Measurements from ENCODE around the gene BTBD8.
"Not testable (repeated sequence)": the region's sequence is repeated elsewhere in the genome, so short reads cannot be mapped to it uniquely, and the experiment has no call there.

The BTBD8 gene

GRCh38 chr1:92080128-92080985 lies at the start of gene BTBD8:
BTBD8 (plus strand) TSS chr1:92080345; CDS start chr1:92080572, 227 bp downstream.
- peak; percentile 78 to 86 for DNase-seq

- DNase-seq = no peak
Measured at GRCh38 chr1:92030656-92031107, 49.5 kb upstream of the BTBD8 start.

- no peak for DNase-seq
Measured at GRCh38 chr1:92031281-92032110, 48.6 kb upstream of the BTBD8 start.

GRCh38 chr1:92037400-92037799 lies 42.7 kb upstream of the BTBD8 start:
- DNase-seq = no peak

- no peak for DNase-seq
Measured at GRCh38 chr1:92038695-92039346, 41.3 kb upstream of the BTBD8 start.

- DNase-seq = no peak
Measured at GRCh38 chr1:92040971-92041370, 39.2 kb upstream of the BTBD8 start.

GRCh38 chr1:92043621-92044020 lies 36.5 kb upstream of the BTBD8 start:
- DNase-seq = no peak

GRCh38 chr1:92045766-92046495 lies 34.2 kb upstream of the BTBD8 start:
- DNase-seq = no peak

- no peak for DNase-seq
Measured at GRCh38 chr1:92051948-92052347, 28.2 kb upstream of the BTBD8 start.

- no peak for DNase-seq
Measured at GRCh38 chr1:92065042-92065441, 15.1 kb upstream of the BTBD8 start.

- DNase-seq = no peak
Measured at GRCh38 chr1:92066321-92066720, 13.8 kb upstream of the BTBD8 start.

- no peak for DNase-seq
Measured at GRCh38 chr1:92070892-92071291, 9.3 kb upstream of the BTBD8 start.

GRCh38 chr1:92074446-92074845 lies 5.7 kb upstream of the BTBD8 start:
- DNase-seq = not testable (repeated sequence)

- DNase-seq = no peak
Measured at GRCh38 chr1:92075311-92075710, 4.8 kb upstream of the BTBD8 start, which contains the start of gene SETSIP. SETSIP (minus strand) TSS chr1:92075411; CDS start chr1:92075411, 0 bp downstream.

- DNase-seq = no peak
Measured at GRCh38 chr1:92076363-92076762, 3.8 kb upstream of the BTBD8 start.

- not testable (repeated sequence) for DNase-seq
Measured at GRCh38 chr1:92078077-92078476, 2.1 kb upstream of the BTBD8 start.

GRCh38 chr1:92079441-92079840 lies 704 bp upstream of the BTBD8 start:
- no peak for DNase-seq

GRCh38 chr1:92081031-92081430 lies 886 bp downstream of the BTBD8 start:
- DNase-seq = no peak

- DNase-seq = no peak
Measured at GRCh38 chr1:92084651-92085050, 4.5 kb downstream of the BTBD8 start.

- no peak for DNase-seq
Measured at GRCh38 chr1:92085727-92086126, 5.6 kb downstream of the BTBD8 start.

- no peak for DNase-seq
Measured at GRCh38 chr1:92087542-92087941, 7.4 kb downstream of the BTBD8 start.

GRCh38 chr1:92091625-92092024 lies 11.5 kb downstream of the BTBD8 start:
- DNase-seq = no peak

All from stimulated activated CD4-positive, alpha-beta T cell treated with anti-CD3 and anti-CD28 coated beads, Interleukin-4, amount 100 ng/mL, for 4 hours (primary cell).